Calu3 (cell line): Measurements from ENCODE around the gene IQCK. TPM values are rescaled to one million over a fixed set of nuclear protein-coding genes. Genes with fewer than 3 reads are reported as not detected.

ENCODE experiments used
- BruUV-seq: library from RNA; stranded (reverse); fragments of 400-500 nt; replicated peaks from 2 replicates; lab custom pipeline; 2021; lab: Mats Ljungman, UMichigan
- CTCF ChIA-PET: fragments of 300-600 bp; sonication (Branson Sonifier 250); formaldehyde crosslinking; loops from one replicate; lab custom pipeline; 2022; ENCODE audit warnings: antibody characterized with exemption; lab: Charles Lee
- DNase-seq: peaks from one replicate; pipeline ENCODE4 v3.0.0; 2022
- H3K27ac Mint-ChIP-seq: one replicate; pipeline ENCODE4 v1.8.0; 2022; ENCODE audit warnings: mixed read lengths; ENCODE audit not compliant: unreplicated experiment
- H3K27me3 Mint-ChIP-seq: one replicate; pipeline ENCODE4 v1.8.0; 2022; ENCODE audit warnings: mixed read lengths; ENCODE audit not compliant: unreplicated experiment
- H3K36me3 Mint-ChIP-seq: one replicate; pipeline ENCODE4 v1.8.0; 2022; ENCODE audit warnings: mild to moderate bottlenecking, moderate library complexity, mixed read lengths; ENCODE audit not compliant: insufficient read depth, unreplicated experiment
- H3K4me1 Mint-ChIP-seq: one replicate; pipeline ENCODE4 v1.8.0; 2022; ENCODE audit warnings: mild to moderate bottlenecking, low read depth, mixed read lengths; ENCODE audit not compliant: unreplicated experiment
- H3K4me3 Mint-ChIP-seq: one replicate; pipeline ENCODE4 v1.8.0; 2022; ENCODE audit warnings: mild to moderate bottlenecking, low read depth, moderate library complexity, mixed read lengths; ENCODE audit not compliant: unreplicated experiment
- H3K9me3 Mint-ChIP-seq: one replicate; pipeline ENCODE4 v1.8.0; 2022; ENCODE audit warnings: low read depth, mixed read lengths; ENCODE audit not compliant: unreplicated experiment
- intact Hi-C: fragments of 100-400 bp; cut with micrococcal nuclease; formaldehyde crosslinking; loops from one replicate; pipeline ENCODE4 v1.10.0; 2022; ENCODE audit not compliant: unreplicated experiment
- total RNA-seq: library from RNA; stranded (reverse); gene quantifications from 2 replicates; pipeline ENCODE4 v1.2.3, GENCODE V29; 2022
- TF ChIP-seq, protein P1 (sequence below): fragments of 200-600 bp; IDR thresholded peaks from one replicate; pipeline ENCODE4 v1.8.0; 2022; ENCODE audit warnings: antibody characterized with exemption; ENCODE audit not compliant: unreplicated experiment

The IQCK gene
- total RNA-seq, 1 experiment from 2014 or later, result 42.5 TPM

DNA sequence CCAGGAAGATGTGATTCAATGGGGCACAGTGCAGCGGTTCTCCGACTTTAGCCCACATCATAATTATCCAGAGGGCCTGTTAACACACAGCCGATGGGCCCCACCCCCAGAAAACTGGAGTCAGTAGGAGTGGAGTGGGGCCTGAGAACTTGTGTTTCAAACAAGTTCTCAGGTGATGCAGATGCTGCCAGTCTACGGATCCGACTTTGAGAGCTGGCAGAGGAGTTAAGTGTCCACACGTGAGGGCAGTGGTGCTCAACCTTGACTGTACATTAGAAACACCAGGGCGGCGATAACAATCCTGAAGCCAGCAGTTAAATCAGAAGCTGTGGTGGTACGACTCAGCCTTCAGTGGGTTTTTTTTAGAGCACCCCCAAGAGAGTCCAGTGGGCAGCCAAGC, 91.6 kb downstream of the IQCK start:
- BruUV-seq, result TSS peak; percentile 36
- Mint-ChIP-seq H3K9me3 (peaks cover 4% of the 10 kb centered on the region), H3K4me1 (peaks cover 94% of the 10 kb centered on the region), H3K4me3 (no peak overlapping the region), H3K27me3 (no peaks in the 10 kb centered on the region), H3K27ac (peak overlapping the region; percentile 94), H3K36me3 (peaks cover 52% of the 10 kb centered on the region)
- no peak for DNase-seq
- TF ChIP-seq, protein P1, sequence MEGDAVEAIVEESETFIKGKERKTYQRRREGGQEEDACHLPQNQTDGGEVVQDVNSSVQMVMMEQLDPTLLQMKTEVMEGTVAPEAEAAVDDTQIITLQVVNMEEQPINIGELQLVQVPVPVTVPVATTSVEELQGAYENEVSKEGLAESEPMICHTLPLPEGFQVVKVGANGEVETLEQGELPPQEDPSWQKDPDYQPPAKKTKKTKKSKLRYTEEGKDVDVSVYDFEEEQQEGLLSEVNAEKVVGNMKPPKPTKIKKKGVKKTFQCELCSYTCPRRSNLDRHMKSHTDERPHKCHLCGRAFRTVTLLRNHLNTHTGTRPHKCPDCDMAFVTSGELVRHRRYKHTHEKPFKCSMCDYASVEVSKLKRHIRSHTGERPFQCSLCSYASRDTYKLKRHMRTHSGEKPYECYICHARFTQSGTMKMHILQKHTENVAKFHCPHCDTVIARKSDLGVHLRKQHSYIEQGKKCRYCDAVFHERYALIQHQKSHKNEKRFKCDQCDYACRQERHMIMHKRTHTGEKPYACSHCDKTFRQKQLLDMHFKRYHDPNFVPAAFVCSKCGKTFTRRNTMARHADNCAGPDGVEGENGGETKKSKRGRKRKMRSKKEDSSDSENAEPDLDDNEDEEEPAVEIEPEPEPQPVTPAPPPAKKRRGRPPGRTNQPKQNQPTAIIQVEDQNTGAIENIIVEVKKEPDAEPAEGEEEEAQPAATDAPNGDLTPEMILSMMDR, result no peak
- CTCF ChIA-PET, result interaction anchor here (0.5 to 1.1 kb wide), 3 partner anchors 32 to 226 kb away, joined by 3 to 4 read pairs (median 4); partner anchors contain the start of genes IQCK and KNOP1
- intact Hi-C loops, result no loop called here

DNA sequence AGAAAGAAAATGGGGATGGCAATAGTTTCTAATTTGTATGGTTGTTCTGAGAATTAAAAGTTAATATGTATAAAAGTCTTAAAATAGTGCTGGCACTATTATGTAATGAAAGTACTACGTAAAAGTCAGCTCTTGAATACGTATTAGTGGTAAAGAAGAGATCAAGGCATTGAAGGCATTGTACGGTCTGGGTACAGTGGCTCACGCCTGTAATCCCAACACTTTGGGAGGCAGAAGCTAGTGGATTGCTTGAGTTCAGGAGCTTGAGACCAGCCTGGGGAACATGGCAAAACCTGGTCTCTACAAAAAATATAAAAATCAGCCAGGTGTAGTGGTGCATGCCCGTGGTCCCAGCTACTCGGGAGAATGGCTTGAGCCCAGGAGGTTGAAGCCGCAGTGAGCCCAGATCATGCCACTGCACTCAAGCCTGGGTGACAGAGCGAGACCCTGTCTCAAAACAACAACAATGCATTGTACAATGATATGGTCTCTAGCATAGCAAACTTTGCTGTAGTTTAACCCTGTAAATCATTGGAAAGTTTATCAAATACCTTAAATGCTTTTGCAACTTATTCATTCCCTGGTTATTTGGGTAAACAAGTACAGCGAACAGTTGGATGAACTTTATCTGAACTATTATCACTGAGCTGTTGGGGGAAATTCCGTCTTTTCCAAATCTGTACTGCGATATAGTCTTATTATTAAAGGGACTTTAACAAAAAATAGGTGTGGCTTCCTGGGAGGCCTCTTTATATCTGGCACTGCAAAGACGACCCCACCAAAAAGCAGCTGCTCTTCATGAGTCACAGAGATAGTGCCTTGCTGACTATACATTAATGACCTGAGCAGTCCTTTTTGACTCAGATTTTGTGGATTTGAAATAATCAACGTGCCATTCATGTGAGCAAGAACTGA, 93.0 kb downstream of the IQCK start:
- Mint-ChIP-seq H3K27ac (peak overlapping the region; percentile 94), H3K27me3 (no peaks in the 10 kb centered on the region), H3K4me3 (peak overlapping the region; percentile 45), H3K4me1 (peaks cover 93% of the 10 kb centered on the region), H3K9me3 (peaks cover under 1% of the 10 kb centered on the region), H3K36me3 (peaks cover 46% of the 10 kb centered on the region)
- CTCF ChIA-PET, result interaction anchor here (0.7 to 1.5 kb wide), 4 partner anchors 58 to 96 kb away, joined by 3 to 6 read pairs (median 5); no protein-coding TSS in a partner anchor
- TF ChIP-seq, protein P1, result no peak
- peak; percentile 66 for DNase-seq
- BruUV-seq, result TSS peak; percentile 81
- intact Hi-C loops, result no loop called here

DNA sequence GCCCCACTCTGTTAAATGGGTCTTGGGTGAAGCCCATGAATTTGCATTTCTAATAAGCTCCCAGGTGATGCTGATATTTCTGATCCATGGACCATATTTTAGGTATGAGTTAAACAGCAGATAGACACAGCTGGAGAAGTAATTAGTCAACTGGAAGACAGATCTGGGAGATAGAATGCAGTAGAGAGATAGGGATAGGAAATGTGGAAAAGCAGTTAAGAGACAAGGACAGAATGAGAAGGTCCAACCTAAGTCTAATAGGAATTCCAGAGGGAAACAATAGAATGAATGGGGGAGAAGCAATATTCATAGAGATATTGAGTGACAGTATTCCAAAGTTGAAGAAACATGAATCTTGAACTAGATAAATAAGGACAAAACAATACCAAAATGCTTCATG, 94.9 kb downstream of the IQCK start:
- BruUV-seq, result no TSS peak
- H3K27ac Mint-ChIP-seq, result peak overlapping the region; percentile 94
- DNase-seq, result no peak
- TF ChIP-seq, protein P1, result no peak
- intact Hi-C loops, result no loop called here
- H3K9me3 Mint-ChIP-seq, result no peaks in the 10 kb centered on the region
- no peak overlapping the region for H3K4me3 Mint-ChIP-seq
- no peaks in the 10 kb centered on the region for H3K27me3 Mint-ChIP-seq
- peaks cover 51% of the 10 kb centered on the region for H3K36me3 Mint-ChIP-seq
- CTCF ChIA-PET, result no interaction called here
- H3K4me1 Mint-ChIP-seq, result peaks cover 94% of the 10 kb centered on the region

DNA sequence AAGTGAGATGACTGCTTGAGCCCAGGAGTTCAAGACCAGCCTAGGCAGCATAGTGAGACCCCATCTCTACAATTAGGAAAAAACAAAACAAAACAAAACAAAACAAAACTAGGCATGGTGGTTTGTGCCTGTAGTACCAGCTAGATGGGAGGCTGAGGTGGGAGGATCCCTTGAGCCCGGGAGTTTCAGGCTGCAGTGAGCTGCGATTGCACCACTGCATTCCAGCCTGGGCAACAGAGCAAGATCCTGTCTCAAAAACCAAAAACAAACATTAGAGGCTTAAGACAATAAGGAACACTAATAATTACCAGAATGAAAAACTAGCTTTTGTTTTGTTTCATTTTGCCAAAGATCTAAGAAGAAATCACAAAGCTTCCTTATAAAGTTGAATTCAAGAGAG, 97.3 kb downstream of the IQCK start:
- H3K9me3 Mint-ChIP-seq, result no peaks in the 10 kb centered on the region
- intact Hi-C loops, result no loop called here
- peaks cover 86% of the 10 kb centered on the region for H3K4me1 Mint-ChIP-seq
- H3K27ac Mint-ChIP-seq, result peak overlapping the region; percentile 71
- no peaks in the 10 kb centered on the region for H3K27me3 Mint-ChIP-seq
- no peak for DNase-seq
- CTCF ChIA-PET, result interaction anchor here (0.6 to 1.2 kb wide), 2 partner anchors 11 to 56 kb away, joined by 3 to 4 read pairs; no protein-coding TSS in a partner anchor
- TF ChIP-seq, protein P1, result no peak
- BruUV-seq, result no TSS peak
- H3K4me3 Mint-ChIP-seq, result no peak overlapping the region
- peaks cover 29% of the 10 kb centered on the region for H3K36me3 Mint-ChIP-seq
